IMR-90 (cell line): ENCODE data around the gene NHEJ1. TPM values are rescaled to one million over a fixed set of nuclear protein-coding genes. Genes with fewer than 3 reads are reported as not detected.

Experiments used
- ATAC-seq: fragments of 200-7000 bp; cut with Tn5 transposase; 2 replicates; pipeline ENCODE4 v1.9.1; 2020; ENCODE audit warnings: low read depth, mild to moderate bottlenecking, moderate library complexity
- BruUV-seq: library from RNA; stranded (reverse); fragments of 400-500 nt; replicated peaks from 2 replicates; lab custom pipeline; 2021; lab: Mats Ljungman, UMichigan
- CTCF ChIA-PET: fragments of 300-600 bp; formaldehyde crosslinking; extraction: SDS; loops from one replicate; lab custom pipeline; 2021; ENCODE audit warnings: antibody characterized with exemption; lab: Yijun Ruan, JAX
- POLR2A ChIA-PET: fragments of 300-600 bp; sonication (Branson Sonifier 250); formaldehyde crosslinking; loops from one replicate; lab custom pipeline; 2022; ENCODE audit warnings: antibody characterized with exemption; ENCODE audit not compliant: unreplicated experiment; lab: Charles Lee
- DNase-seq: peaks from one replicate; pipeline ENCODE4 v3.0.0; 2013
- H2AFZ ChIP-seq: replicated peaks from 2 replicates; pipeline ENCODE3; 2013; ENCODE audit warnings: low read length, mild to moderate bottlenecking; ENCODE audit not compliant: poor library complexity
- H2AK5ac ChIP-seq: 2 replicates; pipeline ENCODE4 v1.6.1; 2013; ENCODE audit warnings: low read depth, low read length, inconsistent platforms
- H2AK9ac ChIP-seq: replicated peaks from 2 replicates; pipeline ENCODE3; 2013; ENCODE audit warnings: mild to moderate bottlenecking, low read depth, low read length, moderate library complexity; ENCODE audit not compliant: poor library complexity
- H2BK120ac ChIP-seq: 2 replicates; pipeline ENCODE4 v1.6.1; 2013; ENCODE audit warnings: low read depth, low read length, inconsistent platforms
- H2BK15ac ChIP-seq: 3 replicates; pipeline ENCODE4 v1.6.1; 2013; ENCODE audit warnings: low read depth, low read length, inconsistent platforms
- H2BK20ac ChIP-seq: 2 replicates; pipeline ENCODE4 v1.6.1; 2013; ENCODE audit warnings: low read depth, mild to moderate bottlenecking, inconsistent platforms, low read length, moderate library complexity
- H2BK5ac ChIP-seq: 2 replicates; pipeline ENCODE4 v1.6.1; 2013; ENCODE audit warnings: mild to moderate bottlenecking, low read depth, low read length, inconsistent platforms; ENCODE audit not compliant: poor library complexity, severe bottlenecking
- H3K14ac ChIP-seq: replicated peaks from 2 replicates; pipeline ENCODE4 v1.6.1; 2013; ENCODE audit warnings: low read depth, low read length, inconsistent platforms
- H3K18ac ChIP-seq: 2 replicates; pipeline ENCODE4 v1.6.1; 2013; ENCODE audit warnings: low read depth, low read length, control low read depth
- H3K23ac ChIP-seq: 2 replicates; pipeline ENCODE4 v1.6.1; 2013; ENCODE audit warnings: low read depth, low read length, inconsistent platforms
- H3K27ac ChIP-seq: 2 replicates; pipeline ENCODE4 v1.5.1; 2013; ENCODE audit warnings: mild to moderate bottlenecking, control low read depth, low read length; ENCODE audit not compliant: insufficient read depth
- H3K27me3 ChIP-seq: 2 replicates; pipeline ENCODE4 v1.6.1; 2013; ENCODE audit warnings: low read length; ENCODE audit not compliant: control insufficient read depth, insufficient read depth
- H3K36me3 ChIP-seq: 2 replicates; pipeline ENCODE4 v1.6.1; 2013; ENCODE audit warnings: low read length, mixed read lengths; ENCODE audit not compliant: control insufficient read depth, insufficient read depth
- H3K4ac ChIP-seq: 2 replicates; pipeline ENCODE4 v1.6.1; 2013; ENCODE audit warnings: low read depth, low read length, inconsistent platforms
- H3K4me1 ChIP-seq: 2 replicates; pipeline ENCODE4 v1.6.1; 2013; ENCODE audit warnings: low read length, mixed read lengths; ENCODE audit not compliant: control insufficient read depth, insufficient read depth
- H3K4me2 ChIP-seq: 2 replicates; pipeline ENCODE4 v1.6.1; 2013; ENCODE audit warnings: low read depth, mild to moderate bottlenecking, control low read depth, low read length, moderate library complexity
- H3K4me3 ChIP-seq: 2 replicates; pipeline ENCODE4 v1.5.1; 2013; ENCODE audit warnings: low read depth, mild to moderate bottlenecking, control low read depth, low read length, moderate library complexity; ENCODE audit not compliant: insufficient read depth
- H3K56ac ChIP-seq: 2 replicates; pipeline ENCODE4 v1.6.1; 2013; ENCODE audit warnings: low read length, inconsistent platforms; ENCODE audit not compliant: insufficient read depth; ENCODE audit errors: extremely low read depth
- H3K79me1 ChIP-seq, 2 experiments: 2 replicates each; pipeline ENCODE4 v1.6.1; 2013; ENCODE audit warnings: low read length in 2 of 2, inconsistent platforms in 1 of 2, low read depth in 1 of 2
- H3K9ac ChIP-seq: 2 replicates; pipeline ENCODE4 v1.6.1; 2013; ENCODE audit warnings: low read depth, low read length, control low read depth
- H3K9me1 ChIP-seq: 2 replicates; pipeline ENCODE4 v1.6.1; 2013; ENCODE audit warnings: low read length, inconsistent platforms; ENCODE audit not compliant: insufficient read depth
- H3K9me3 ChIP-seq: 2 replicates; pipeline ENCODE4 v1.6.1; 2013; ENCODE audit warnings: low read length; ENCODE audit not compliant: control insufficient read depth, insufficient read depth
- H4K20me1 ChIP-seq: 2 replicates; pipeline ENCODE4 v1.6.1; 2013; ENCODE audit warnings: low read length, inconsistent platforms; ENCODE audit not compliant: insufficient read depth
- H4K5ac ChIP-seq: 2 replicates; pipeline ENCODE4 v1.6.1; 2013; ENCODE audit warnings: mild to moderate bottlenecking, low read depth, low read length, control low read depth
- H4K8ac ChIP-seq, 2 experiments: 2 replicates each; pipeline ENCODE4 v1.6.1; 2013; ENCODE audit warnings: low read depth in 2 of 2, low read length in 2 of 2, control low read depth in 1 of 2, inconsistent platforms in 1 of 2
- H4K91ac ChIP-seq: 2 replicates; pipeline ENCODE4 v1.6.1; 2013; ENCODE audit warnings: low read depth, low read length, inconsistent platforms; ENCODE audit not compliant: insufficient read depth
- RFX5 ChIP-seq: IDR thresholded peaks from 2 replicates; pipeline ENCODE4 v1.8.0; 2012; ENCODE audit warnings: low read depth, mild to moderate bottlenecking, low read length, moderate library complexity
- USF2 ChIP-seq: fragments of 150-350 bp; IDR thresholded peaks from 2 replicates; pipeline ENCODE4 v1.6.1; 2017; ENCODE audit warnings: mild to moderate bottlenecking, antibody characterized with exemption, low read length, low read depth
- WGBS, 2 experiments: methylation state at CpG; one replicate each; pipeline versions ENCODE4 v1.1.5 to v1.1.7; 2013; ENCODE audit warnings: missing lambda C conversion rate in 2 of 2; ENCODE audit not compliant: insufficient read length in 1 of 2; ENCODE audit errors: extremely low coverage in 2 of 2; 5-methylcytosine and 5-hydroxymethylcytosine counted together
- dilution Hi-C: fragments of 300-500 bp; cut with HindIII; formaldehyde crosslinking; loops from one replicate; pipeline ENCODE4 v1.14.3; 2018; ENCODE audit warnings: low sequenced_read_pairs; ENCODE audit not compliant: unreplicated experiment
- in situ Hi-C: fragments of 300-500 bp; cut with MboI; formaldehyde crosslinking; loops from 3 replicates; pipeline ENCODE4 v1.14.3; 2019; ENCODE audit warnings: low sequenced_read_pairs, inconsistent platforms, mixed read lengths
- intact Hi-C: fragments of 100-400 bp; cut with micrococcal nuclease; formaldehyde crosslinking; loops from 2 replicates; pipeline ENCODE4 v1.10.0; 2022
- polyA plus RNA-seq, 3 experiments: library from polyadenylated mRNA; depleted of rRNA; stranded (reverse); fragments of >200 nt; gene quantifications; 2 replicates each; pipeline ENCODE4 v1.2.3, GENCODE V29; 2012; ENCODE audit warnings: low replicate concordance in 1 of 3
- total RNA-seq: library from RNA; depleted of rRNA; stranded (reverse); fragments of >200 nt; gene quantifications from 2 replicates; pipeline ENCODE4 v1.2.3, GENCODE V29; 2012

The NHEJ1 gene
- total and polyA plus RNA-seq, 2 of the 4 experiments (the other 2 are of a cell fraction) = 12.5 to 23.1 TPM

GRCh38 chr2:219128396-219128795, 32.2 kb downstream of the NHEJ1 start:
- intact Hi-C loops (no loop called here), in situ Hi-C loops (no loop called here), dilution Hi-C loops (no loop called here)
- 73% methylated on average over 4 of the region's 7 CpGs; no CpG with 5 or more reads in 1 of the 2 experiments for WGBS, 2 experiments
- H3K27ac ChIP-seq = no peak overlapping the region
- no peak overlapping the region for H3K4me3 ChIP-seq
- H3K56ac ChIP-seq = no peak overlapping the region
- H2BK120ac ChIP-seq = no peak overlapping the region
- H3K27me3 ChIP-seq = no peaks in the 10 kb centered on the region
- no peak overlapping the region for H2BK20ac ChIP-seq
- H3K18ac ChIP-seq = no peak overlapping the region
- H3K14ac ChIP-seq = no peak overlapping the region
- no peak overlapping the region for H3K4ac ChIP-seq
- no peak overlapping the region for H2AFZ ChIP-seq
- no peaks in the 10 kb centered on the region for H3K9me3 ChIP-seq
- ATAC-seq = no peak
- no peak overlapping the region for H2AK9ac ChIP-seq
- no TSS peak for BruUV-seq
- CTCF ChIA-PET = interaction anchor here (1.0 kb wide), 1 partner anchor 17 kb away, joined by 4 read pairs; no protein-coding TSS in a partner anchor
- no peak overlapping the region for H4K5ac ChIP-seq
- DNase-seq = no peak
- no peaks in the 10 kb centered on the region; a peak in 1 of 4 replicates for H3K79me1 ChIP-seq
- no peak overlapping the region for H4K8ac ChIP-seq
- H3K9me1 ChIP-seq = peaks cover 9% of the 10 kb centered on the region
- no peak overlapping the region for H2BK15ac ChIP-seq
- POLR2A ChIA-PET = no interaction called here
- H4K91ac ChIP-seq = no peak overlapping the region
- peaks cover 12% of the 10 kb centered on the region for H3K4me1 ChIP-seq
- H4K20me1 ChIP-seq = no peaks in the 10 kb centered on the region
- no peak overlapping the region for H3K23ac ChIP-seq
- H3K4me2 ChIP-seq = no peak overlapping the region
- no peaks in the 10 kb centered on the region for H3K36me3 ChIP-seq
- H2BK5ac ChIP-seq = no peak overlapping the region
- no peak overlapping the region for H2AK5ac ChIP-seq
- no peak for TF ChIP-seq USF2
- TF ChIP-seq RFX5 = no peak
- H3K9ac ChIP-seq = no peak overlapping the region
